GM12801 (cell line): ENCODE measurements around the gene CAMTA1.

Experiments
- TF ChIP-seq, protein P1 (sequence below): IDR thresholded peaks from one replicate; pipeline ENCODE4 v1.5.1; 2011; ENCODE audit warnings: control low read depth; ENCODE audit not compliant: insufficient read length; ENCODE audit errors: extremely low read depth

Gene CAMTA1

DNA sequence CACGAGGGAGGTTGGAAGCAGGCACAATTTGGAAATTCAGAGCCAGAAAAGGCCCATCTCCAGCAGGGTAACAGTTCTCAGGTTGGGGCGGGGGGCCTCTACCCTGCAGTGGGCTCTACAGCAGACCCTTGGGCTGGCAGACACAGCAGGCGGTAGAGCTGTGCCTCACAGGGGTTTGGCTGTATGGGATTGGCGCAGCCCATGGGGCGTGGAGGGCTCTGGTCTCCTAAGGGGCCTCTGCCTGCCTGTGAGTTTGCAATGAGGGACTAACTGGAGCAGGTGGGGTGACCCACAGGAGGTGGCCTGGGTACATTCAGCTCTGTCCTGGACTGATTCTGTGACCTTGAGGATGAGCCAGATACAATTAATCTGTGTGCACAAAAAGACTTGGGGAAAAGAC, 124.1 kb downstream of the CAMTA1 start:
- TF ChIP-seq, protein P1, sequence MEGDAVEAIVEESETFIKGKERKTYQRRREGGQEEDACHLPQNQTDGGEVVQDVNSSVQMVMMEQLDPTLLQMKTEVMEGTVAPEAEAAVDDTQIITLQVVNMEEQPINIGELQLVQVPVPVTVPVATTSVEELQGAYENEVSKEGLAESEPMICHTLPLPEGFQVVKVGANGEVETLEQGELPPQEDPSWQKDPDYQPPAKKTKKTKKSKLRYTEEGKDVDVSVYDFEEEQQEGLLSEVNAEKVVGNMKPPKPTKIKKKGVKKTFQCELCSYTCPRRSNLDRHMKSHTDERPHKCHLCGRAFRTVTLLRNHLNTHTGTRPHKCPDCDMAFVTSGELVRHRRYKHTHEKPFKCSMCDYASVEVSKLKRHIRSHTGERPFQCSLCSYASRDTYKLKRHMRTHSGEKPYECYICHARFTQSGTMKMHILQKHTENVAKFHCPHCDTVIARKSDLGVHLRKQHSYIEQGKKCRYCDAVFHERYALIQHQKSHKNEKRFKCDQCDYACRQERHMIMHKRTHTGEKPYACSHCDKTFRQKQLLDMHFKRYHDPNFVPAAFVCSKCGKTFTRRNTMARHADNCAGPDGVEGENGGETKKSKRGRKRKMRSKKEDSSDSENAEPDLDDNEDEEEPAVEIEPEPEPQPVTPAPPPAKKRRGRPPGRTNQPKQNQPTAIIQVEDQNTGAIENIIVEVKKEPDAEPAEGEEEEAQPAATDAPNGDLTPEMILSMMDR = no peak

DNA sequence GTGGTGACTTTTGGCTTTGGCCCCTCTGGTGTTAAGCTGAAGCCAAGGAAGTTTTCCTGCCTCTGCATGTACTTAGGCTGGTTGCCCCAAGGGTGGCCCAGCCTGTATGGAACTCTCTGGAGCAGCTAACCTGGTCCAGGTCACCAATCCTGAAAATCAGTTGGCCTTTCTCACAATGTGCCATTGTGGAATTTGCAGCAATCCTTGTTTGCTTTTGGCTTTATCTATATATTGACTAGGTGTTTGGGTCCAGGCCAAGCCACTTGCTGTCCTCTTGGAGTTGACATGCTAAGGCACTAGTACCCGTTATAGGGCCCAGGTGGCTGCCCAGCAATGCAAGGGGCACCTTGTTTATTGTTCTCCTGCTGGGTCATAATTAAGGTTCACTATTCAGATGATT, 124.6 kb downstream of the CAMTA1 start:
- TF ChIP-seq, protein P1 = no peak

DNA sequence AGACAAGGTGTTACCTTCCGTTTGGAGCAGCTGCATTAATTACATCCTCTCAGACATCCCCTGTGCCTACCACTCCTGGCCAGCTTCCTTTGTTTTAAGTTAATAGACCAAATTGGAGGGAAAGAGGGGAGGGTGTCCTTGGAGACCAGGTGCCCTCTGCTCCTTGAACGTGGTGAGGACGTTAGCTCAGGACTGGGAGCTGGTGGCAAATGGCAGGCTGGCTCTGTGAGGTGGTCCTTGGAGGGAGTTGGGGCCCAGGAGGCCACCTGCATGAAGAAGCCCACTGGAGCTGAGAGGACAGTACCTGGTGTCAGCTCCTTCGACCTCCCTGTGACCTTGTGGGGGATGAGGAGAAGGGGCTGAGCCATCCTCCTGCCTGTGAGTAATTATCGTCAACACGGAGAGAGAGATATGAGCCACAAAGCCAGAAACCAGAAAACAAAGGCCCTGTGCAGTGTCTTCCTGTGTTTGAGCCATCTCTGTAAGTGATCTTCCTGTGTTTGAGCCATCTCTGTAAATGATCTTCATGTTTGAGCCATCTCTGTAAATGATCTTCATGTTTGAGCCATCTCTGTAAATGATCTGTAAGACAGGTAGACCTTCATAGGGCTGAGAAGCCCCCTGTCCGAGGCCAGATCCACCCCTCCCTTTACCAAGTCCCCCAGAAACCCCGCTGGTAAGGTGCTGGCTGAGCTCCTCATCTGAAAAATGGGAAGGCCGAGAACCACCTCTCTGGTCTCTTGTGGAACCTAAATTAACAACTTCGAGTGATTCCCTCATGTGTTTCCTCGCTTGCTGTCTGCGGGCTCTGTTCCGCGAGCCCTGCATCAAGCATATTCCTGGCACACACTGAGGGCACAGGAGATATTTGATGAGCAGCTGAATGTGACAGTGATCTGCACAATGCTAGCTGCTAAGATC, 126.0 kb downstream of the CAMTA1 start:
- TF ChIP-seq, protein P1 = no peak

DNA sequence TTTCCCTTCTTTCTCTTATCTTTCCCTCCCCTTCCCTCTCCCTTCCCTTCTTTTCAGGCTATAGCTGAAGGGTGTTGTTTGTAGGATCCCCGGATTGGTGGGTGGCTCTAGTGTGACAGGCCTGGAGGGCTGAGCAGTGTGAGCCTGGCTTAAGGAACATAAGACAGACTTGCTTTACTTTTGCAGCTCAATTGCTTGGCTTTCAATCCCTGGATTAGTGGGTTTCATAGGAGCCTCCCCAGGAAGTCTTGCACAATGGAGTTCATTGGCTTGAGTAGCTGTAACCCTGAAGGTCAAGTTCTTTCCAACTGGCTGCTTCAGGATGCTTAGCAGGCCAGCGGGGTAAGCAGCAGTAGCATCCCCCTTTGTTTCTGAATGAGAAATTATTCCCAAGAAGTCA, 126.7 kb downstream of the CAMTA1 start:
- TF ChIP-seq, protein P1 = no peak

DNA sequence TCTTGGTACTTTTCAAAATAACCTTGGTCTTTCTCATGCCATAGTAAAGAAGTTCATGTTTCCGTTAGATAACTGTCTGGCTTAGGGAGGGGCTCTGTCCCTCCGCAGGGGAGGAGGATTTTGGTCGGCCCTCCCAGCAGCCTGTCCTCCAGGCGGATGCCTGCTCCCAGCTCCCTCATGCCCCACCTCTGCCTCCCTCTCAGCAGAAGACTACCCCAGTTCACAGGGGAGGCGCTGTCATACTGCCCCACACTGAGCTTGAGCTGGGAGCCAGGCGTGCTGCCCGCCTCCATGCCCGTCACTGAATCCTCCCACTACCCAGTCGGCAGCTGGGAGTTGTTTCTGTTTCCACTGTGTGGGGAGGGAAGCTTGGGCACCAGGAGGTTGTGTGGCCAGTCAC, 127.3 kb downstream of the CAMTA1 start:
- TF ChIP-seq, protein P1 = no peak

DNA sequence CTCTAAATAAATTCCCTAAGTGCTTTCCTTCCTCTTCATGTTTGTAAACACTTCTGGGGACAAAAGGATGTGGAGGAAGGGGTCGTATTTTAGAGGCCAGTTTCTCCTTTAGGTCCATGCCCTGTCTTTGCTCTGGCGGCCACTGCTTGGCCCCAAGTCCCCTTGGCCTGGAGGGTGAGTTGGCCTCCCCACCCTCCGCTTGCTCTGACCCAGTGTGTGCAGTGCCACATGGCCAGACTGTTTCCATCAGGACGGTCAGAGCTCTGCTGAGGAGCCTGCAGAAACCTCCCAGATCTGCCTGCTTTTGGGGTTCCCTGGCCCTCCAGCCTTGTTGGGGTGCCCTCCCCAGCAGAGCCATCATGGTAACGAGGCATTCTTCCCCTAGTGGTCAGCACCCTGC, 127.8 kb downstream of the CAMTA1 start:
- TF ChIP-seq, protein P1 = no peak

DNA sequence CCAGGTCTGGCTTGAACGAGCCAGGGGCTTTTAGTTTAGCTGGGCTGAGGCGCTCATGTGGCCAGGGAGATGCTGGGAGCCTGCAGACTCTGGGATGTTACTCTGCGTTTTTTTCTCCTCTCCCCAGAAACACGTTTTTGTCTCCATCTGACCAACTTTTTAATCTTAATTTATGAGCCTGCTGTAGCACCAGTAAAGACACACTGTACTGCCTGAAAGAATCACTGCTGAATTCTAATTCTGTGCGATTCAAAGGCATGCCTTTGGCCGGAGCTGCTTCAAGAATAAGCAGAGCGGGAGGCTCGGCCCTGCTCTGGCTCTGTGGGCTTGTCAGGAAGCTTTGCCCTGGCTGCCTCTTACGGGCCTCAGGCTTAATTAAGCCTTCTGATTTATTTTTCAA, 129.5 kb downstream of the CAMTA1 start:
- TF ChIP-seq, protein P1 = no peak
